HG02970 (cell line): Measurements from ENCODE around the gene MAP3K7.

Experiments used
- ATAC-seq: cut with Tn5 transposase; IDR thresholded peaks from one replicate; pipeline ENCODE4 v1.9.1; 2021; ENCODE audit warnings: mild to moderate bottlenecking, moderate library complexity, moderate number of reproducible peaks; ENCODE audit not compliant: unreplicated experiment, low FRiP score

Gene MAP3K7

DNA sequence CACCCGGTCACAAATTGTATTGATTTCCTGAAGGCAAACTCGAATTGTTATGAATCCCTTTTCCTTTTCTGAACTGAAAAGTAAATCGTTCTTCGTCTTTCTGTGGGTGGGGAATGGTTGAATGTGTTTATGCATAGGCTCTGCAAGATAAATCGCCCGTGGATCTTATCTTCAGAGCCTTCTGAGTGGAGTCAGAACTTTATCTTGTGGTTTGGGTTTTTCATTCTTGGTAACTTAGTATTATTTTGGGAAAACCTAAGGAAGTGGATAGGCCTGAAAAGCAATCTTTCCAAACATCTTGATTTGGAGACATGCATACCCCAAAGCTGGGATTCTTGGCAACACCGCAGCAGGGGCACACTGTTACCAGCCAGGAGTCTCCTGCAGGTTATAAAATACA, 122.4 kb downstream of the MAP3K7 start:
- no peak for ATAC-seq

DNA sequence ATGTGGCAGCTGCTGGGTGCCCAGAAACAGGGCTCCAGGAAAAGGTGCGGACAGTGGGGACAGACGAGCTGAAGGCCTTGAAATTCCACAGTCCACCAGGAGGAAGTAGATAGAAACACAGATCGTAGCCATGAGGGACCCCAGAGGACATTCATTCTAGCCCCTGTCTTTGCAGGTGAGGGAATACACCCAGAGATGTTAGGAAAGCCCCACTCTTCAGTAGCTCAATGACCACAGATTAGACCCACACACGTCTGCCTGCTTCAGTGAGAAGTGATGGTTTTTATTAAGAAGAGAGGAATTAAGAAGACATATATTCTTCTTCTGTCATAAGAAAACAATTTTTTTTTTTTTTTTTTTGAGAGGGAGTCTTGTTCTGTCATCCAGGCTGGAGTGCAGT, 123.0 kb downstream of the MAP3K7 start:
- no peak for ATAC-seq
